Measurements from ENCODE around the gene GTF2H3.

Gene GTF2H3

DNA sequence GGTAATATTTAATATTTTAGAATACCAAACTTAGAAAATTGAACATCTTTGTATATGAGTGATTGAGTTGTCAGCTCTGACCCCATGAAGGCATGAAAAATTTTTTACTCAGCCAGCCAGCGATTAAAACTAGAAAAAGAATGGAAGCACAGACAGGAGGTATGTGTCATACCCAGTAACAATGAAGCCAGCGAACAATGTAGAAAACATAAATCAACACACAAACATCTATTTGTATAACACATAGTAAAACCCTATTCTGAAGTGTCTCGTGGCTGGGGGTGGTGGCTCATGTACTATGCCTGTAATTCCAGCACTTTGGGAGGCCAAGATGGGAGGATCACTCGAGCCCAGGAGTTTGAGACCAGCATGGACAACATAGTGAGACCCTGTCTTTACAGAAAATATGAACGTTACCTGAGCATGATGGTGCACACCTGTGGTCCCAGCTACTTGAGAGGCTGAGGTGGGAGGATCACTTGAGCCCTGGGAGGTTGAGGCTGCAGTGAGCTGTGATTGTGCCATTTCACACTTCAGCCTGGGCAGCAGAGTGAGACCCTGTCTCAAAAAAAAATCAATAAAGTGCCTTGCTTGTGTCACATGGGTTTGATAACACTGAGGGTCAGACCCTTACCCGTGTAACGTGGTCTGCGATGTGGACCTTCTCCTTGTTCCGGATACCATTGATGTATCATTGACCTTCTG is 43.1 kb downstream of the GTF2H3 start:
- no peak overlapping the region for H3K27ac ChIP-seq
- no peak for DNase-seq
- H3K36me3 ChIP-seq (replicated peaks) = peaks cover 3% of the 10 kb centered on the region
- in situ Hi-C loops (cut with HindIII; ENCODE audit: low pct_ligation_motif_present, low sequenced_read_pairs) = no loop called here
- H3K4me3 ChIP-seq (ENCODE audit: low read depth, low read length) = no peak overlapping the region
- no peaks in the 10 kb centered on the region for H3K27me3 ChIP-seq (replicated peaks)
- TF ChIP-seq, protein P1, sequence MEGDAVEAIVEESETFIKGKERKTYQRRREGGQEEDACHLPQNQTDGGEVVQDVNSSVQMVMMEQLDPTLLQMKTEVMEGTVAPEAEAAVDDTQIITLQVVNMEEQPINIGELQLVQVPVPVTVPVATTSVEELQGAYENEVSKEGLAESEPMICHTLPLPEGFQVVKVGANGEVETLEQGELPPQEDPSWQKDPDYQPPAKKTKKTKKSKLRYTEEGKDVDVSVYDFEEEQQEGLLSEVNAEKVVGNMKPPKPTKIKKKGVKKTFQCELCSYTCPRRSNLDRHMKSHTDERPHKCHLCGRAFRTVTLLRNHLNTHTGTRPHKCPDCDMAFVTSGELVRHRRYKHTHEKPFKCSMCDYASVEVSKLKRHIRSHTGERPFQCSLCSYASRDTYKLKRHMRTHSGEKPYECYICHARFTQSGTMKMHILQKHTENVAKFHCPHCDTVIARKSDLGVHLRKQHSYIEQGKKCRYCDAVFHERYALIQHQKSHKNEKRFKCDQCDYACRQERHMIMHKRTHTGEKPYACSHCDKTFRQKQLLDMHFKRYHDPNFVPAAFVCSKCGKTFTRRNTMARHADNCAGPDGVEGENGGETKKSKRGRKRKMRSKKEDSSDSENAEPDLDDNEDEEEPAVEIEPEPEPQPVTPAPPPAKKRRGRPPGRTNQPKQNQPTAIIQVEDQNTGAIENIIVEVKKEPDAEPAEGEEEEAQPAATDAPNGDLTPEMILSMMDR (IDR thresholded peaks at IDR 0.05; ENCODE audit: low read depth, low read length, missing control alignments) = no peak

- DNase-seq = no peak
- TF ChIP-seq, protein P1 (IDR thresholded peaks at IDR 0.05; ENCODE audit: low read depth, low read length, missing control alignments) = no peak
- H3K27me3 ChIP-seq (replicated peaks) = no peaks in the 10 kb centered on the region
- H3K36me3 ChIP-seq (replicated peaks) = peaks cover 3% of the 10 kb centered on the region
- in situ Hi-C loops (cut with HindIII; ENCODE audit: low pct_ligation_motif_present, low sequenced_read_pairs) = no loop called here
- no peak overlapping the region for H3K27ac ChIP-seq
- H3K4me3 ChIP-seq (ENCODE audit: low read depth, low read length) = no peak overlapping the region
Observed at GRCh38 chr12:123678981-123679380, 45.4 kb downstream of the GTF2H3 start.

- in situ Hi-C loops (cut with HindIII; ENCODE audit: low pct_ligation_motif_present, low sequenced_read_pairs) = no loop called here
- Histone ChIP-seq H3K27me3 (replicated peaks) (no peaks in the 10 kb centered on the region), H3K4me3 (ENCODE audit: low read depth, low read length) (no peak overlapping the region), H3K36me3 (replicated peaks) (peaks cover 3% of the 10 kb centered on the region), H3K27ac (no peak overlapping the region)
- no peak for DNase-seq
- TF ChIP-seq, protein P1 (IDR thresholded peaks at IDR 0.05; ENCODE audit: low read depth, low read length, missing control alignments) = no peak
Observed at GRCh38 chr12:123681605-123682004, 48.0 kb downstream of the GTF2H3 start.

DNA sequence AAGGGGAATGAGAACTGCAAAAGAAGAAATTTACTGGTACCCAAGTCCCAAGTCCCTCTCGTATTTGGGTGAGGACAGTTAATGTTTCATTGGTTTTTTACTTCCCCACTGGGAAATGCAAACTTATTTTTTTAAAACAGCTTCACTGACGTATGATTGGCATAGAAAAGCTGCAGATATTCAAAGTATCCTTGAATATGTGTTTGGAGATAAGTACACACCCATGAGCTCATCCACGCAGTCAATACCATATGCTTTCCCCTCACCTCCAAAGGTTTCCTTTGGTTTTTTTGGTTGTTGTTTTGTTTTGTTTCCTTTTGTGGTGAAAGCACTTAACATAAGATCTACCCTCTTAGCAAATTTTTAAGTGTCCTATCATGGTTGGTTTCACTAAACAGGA is 50.3 kb downstream of the GTF2H3 start:
- Histone ChIP-seq H3K36me3 (replicated peaks) (peaks cover 6% of the 10 kb centered on the region), H3K27ac (no peak overlapping the region), H3K4me3 (ENCODE audit: low read depth, low read length) (no peak overlapping the region), H3K27me3 (replicated peaks) (no peaks in the 10 kb centered on the region)
- TF ChIP-seq, protein P1 (IDR thresholded peaks at IDR 0.05; ENCODE audit: low read depth, low read length, missing control alignments) = no peak
- in situ Hi-C loops (cut with HindIII; ENCODE audit: low pct_ligation_motif_present, low sequenced_read_pairs) = no loop called here
- DNase-seq = no peak

DNA sequence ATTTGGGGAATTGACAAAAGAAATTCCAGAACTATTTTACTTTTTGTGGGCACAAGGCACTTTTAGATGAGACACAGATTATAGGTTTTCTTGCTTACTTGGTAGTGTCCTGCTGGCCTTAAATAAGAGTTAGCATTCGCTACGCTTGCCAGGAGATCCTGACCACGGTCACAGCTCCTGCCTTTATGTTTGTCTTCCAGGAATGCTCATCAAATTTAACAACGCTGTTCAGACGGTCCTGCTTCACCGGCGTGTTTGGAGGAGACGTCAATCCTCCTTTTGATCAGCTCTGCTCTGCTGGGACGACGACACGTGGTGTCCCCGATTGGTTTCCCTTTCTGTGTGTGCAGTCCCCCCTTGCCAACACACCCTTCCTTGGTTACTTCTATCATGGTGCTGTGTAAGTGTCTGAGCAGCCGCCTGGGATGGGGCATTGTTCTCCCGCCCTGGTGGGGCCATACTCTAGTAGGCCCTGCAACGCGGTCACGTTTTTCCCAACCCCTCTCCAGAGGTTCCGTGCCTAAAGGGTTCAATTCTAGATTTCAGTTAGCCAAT is 53.1 kb downstream of the GTF2H3 start:
- Histone ChIP-seq H3K4me3 (ENCODE audit: low read depth, low read length) (no peak overlapping the region), H3K27me3 (replicated peaks) (no peaks in the 10 kb centered on the region), H3K36me3 (replicated peaks) (peaks cover 3% of the 10 kb centered on the region), H3K27ac (no peak overlapping the region)
- in situ Hi-C loops (cut with HindIII; ENCODE audit: low pct_ligation_motif_present, low sequenced_read_pairs) = no loop called here
- TF ChIP-seq, protein P1 (IDR thresholded peaks at IDR 0.05; ENCODE audit: low read depth, low read length, missing control alignments) = no peak
- no peak for DNase-seq
